HUES6 (cell line): ENCODE measurements around the gene LRRK1.

Source experiments
- H3K27ac ChIP-seq: 2 replicates; pipeline ENCODE4 v1.7.0; 2013; ENCODE audit warnings: low read depth, mild to moderate bottlenecking, low read length, inconsistent platforms
- H3K27me3 ChIP-seq: 2 replicates; pipeline ENCODE4 v1.6.1; 2013; ENCODE audit warnings: low read length; ENCODE audit not compliant: control insufficient read depth, insufficient read depth
- H3K36me3 ChIP-seq: 2 replicates; pipeline ENCODE4 v1.6.1; 2013; ENCODE audit warnings: low read length; ENCODE audit not compliant: control insufficient read depth, insufficient read depth
- H3K4me1 ChIP-seq: 2 replicates; pipeline ENCODE4 v1.6.1; 2013; ENCODE audit warnings: low read length; ENCODE audit not compliant: control insufficient read depth, insufficient read depth
- H3K4me3 ChIP-seq: 2 replicates; pipeline ENCODE4 v1.5.1; 2013; ENCODE audit warnings: low read depth, low read length
- H3K9ac ChIP-seq: one replicate; pipeline ENCODE4 v1.6.1; 2013; ENCODE audit warnings: mild to moderate bottlenecking, low read length
- H3K9me3 ChIP-seq: 2 replicates; pipeline ENCODE4 v1.6.1; 2013; ENCODE audit warnings: low read depth, low read length; ENCODE audit not compliant: control insufficient read depth, insufficient read depth

LRRK1 gene

GRCh38 chr15:101027273-101027901 lies 108.2 kb downstream of the LRRK1 start:
- no peak overlapping the region for H3K9ac ChIP-seq
- H3K36me3 ChIP-seq, result no peaks in the 10 kb centered on the region
- H3K4me1 ChIP-seq, result no peaks in the 10 kb centered on the region
- H3K27ac ChIP-seq, result no peak overlapping the region
- no peaks in the 10 kb centered on the region for H3K9me3 ChIP-seq
- no peaks in the 10 kb centered on the region; the same call in 1 of the 2 replicates for H3K27me3 ChIP-seq
- H3K4me3 ChIP-seq, result no peak overlapping the region

- Histone ChIP-seq H3K27ac (no peak overlapping the region), H3K27me3 (no peaks in the 10 kb centered on the region; the same call in 1 of the 2 replicates), H3K9ac (no peak overlapping the region), H3K9me3 (no peaks in the 10 kb centered on the region), H3K4me1 (no peaks in the 10 kb centered on the region), H3K36me3 (no peaks in the 10 kb centered on the region), H3K4me3 (no peak overlapping the region)
These were observed 108.8 kb downstream of the LRRK1 start for GRCh38 chr15:101027920-101028319.

- Histone ChIP-seq H3K9me3 (no peaks in the 10 kb centered on the region; the same call in 1 of the 2 replicates), H3K27me3 (no peaks in the 10 kb centered on the region; the same call in 1 of the 2 replicates), H3K9ac (no peak overlapping the region), H3K4me1 (no peaks in the 10 kb centered on the region), H3K27ac (no peak overlapping the region), H3K36me3 (no peaks in the 10 kb centered on the region), H3K4me3 (no peak overlapping the region)
These were observed 109.2 kb downstream of the LRRK1 start for GRCh38 chr15:101028321-101028720.

GRCh38 chr15:101028772-101029438 lies 109.7 kb downstream of the LRRK1 start:
- no peaks in the 10 kb centered on the region for H3K27me3 ChIP-seq
- no peak overlapping the region for H3K4me3 ChIP-seq
- no peaks in the 10 kb centered on the region for H3K36me3 ChIP-seq
- no peak overlapping the region for H3K9ac ChIP-seq
- no peaks in the 10 kb centered on the region for H3K4me1 ChIP-seq
- H3K27ac ChIP-seq, result no peak overlapping the region
- peaks cover under 1% of the 10 kb centered on the region; the same call in 1 of the 2 replicates for H3K9me3 ChIP-seq

GRCh38 chr15:101029971-101030661 lies 111.0 kb downstream of the LRRK1 start:
- H3K27ac ChIP-seq, result no peak overlapping the region
- peaks cover 2% of the 10 kb centered on the region; the same call in 1 of the 2 replicates for H3K9me3 ChIP-seq
- no peak overlapping the region for H3K9ac ChIP-seq
- no peaks in the 10 kb centered on the region for H3K4me1 ChIP-seq
- no peaks in the 10 kb centered on the region for H3K36me3 ChIP-seq
- no peak overlapping the region for H3K4me3 ChIP-seq
- no peaks in the 10 kb centered on the region for H3K27me3 ChIP-seq

- Histone ChIP-seq H3K36me3 (no peaks in the 10 kb centered on the region), H3K4me1 (no peaks in the 10 kb centered on the region), H3K27me3 (no peaks in the 10 kb centered on the region), H3K9ac (no peak overlapping the region), H3K27ac (no peak overlapping the region), H3K9me3 (peaks cover 2% of the 10 kb centered on the region; the same call in 1 of the 2 replicates), H3K4me3 (no peak overlapping the region)
These were observed 112.1 kb downstream of the LRRK1 start for GRCh38 chr15:101031213-101031612.

- Histone ChIP-seq H3K4me3 (no peak overlapping the region), H3K27me3 (no peaks in the 10 kb centered on the region), H3K9me3 (peaks cover 2% of the 10 kb centered on the region; the same call in 1 of the 2 replicates), H3K27ac (no peak overlapping the region), H3K4me1 (no peaks in the 10 kb centered on the region), H3K36me3 (no peaks in the 10 kb centered on the region), H3K9ac (no peak overlapping the region)
These were observed 114.6 kb downstream of the LRRK1 start for GRCh38 chr15:101033801-101034200.

- Histone ChIP-seq H3K4me1 (no peaks in the 10 kb centered on the region), H3K36me3 (no peaks in the 10 kb centered on the region), H3K27me3 (no peaks in the 10 kb centered on the region), H3K9ac (no peak overlapping the region), H3K27ac (no peak overlapping the region), H3K9me3 (peaks cover 2% of the 10 kb centered on the region; the same call in 1 of the 2 replicates), H3K4me3 (no peak overlapping the region)
These were observed 116.5 kb downstream of the LRRK1 start for GRCh38 chr15:101035611-101036010.

- no peaks in the 10 kb centered on the region for H3K27me3 ChIP-seq
- no peak overlapping the region for H3K27ac ChIP-seq
- no peaks in the 10 kb centered on the region for H3K4me1 ChIP-seq
- peaks cover 2% of the 10 kb centered on the region; the same call in 1 of the 2 replicates for H3K9me3 ChIP-seq
- no peak overlapping the region for H3K9ac ChIP-seq
- H3K4me3 ChIP-seq, result no peak overlapping the region
- no peaks in the 10 kb centered on the region for H3K36me3 ChIP-seq
These were observed 117.0 kb downstream of the LRRK1 start for GRCh38 chr15:101036189-101036588.

- H3K4me1 ChIP-seq, result no peaks in the 10 kb centered on the region
- H3K9me3 ChIP-seq, result peaks cover 2% of the 10 kb centered on the region; the same call in 1 of the 2 replicates
- H3K27me3 ChIP-seq, result no peaks in the 10 kb centered on the region
- H3K36me3 ChIP-seq, result no peaks in the 10 kb centered on the region
- no peak overlapping the region for H3K9ac ChIP-seq
- H3K27ac ChIP-seq, result no peak overlapping the region
- no peak overlapping the region for H3K4me3 ChIP-seq
These were observed 118.1 kb downstream of the LRRK1 start for GRCh38 chr15:101037090-101037830.
